GM21367 (cell line): Measurements from ENCODE around the gene PLXNB3.

Experiments
- ATAC-seq: cut with Tn5 transposase; IDR thresholded peaks from one replicate; pipeline ENCODE4 v1.9.1; 2021; ENCODE audit not compliant: unreplicated experiment

Gene PLXNB3

GRCh38 chrX:153784325-153784967 lies 20.4 kb downstream of the PLXNB3 start:
- no peak for ATAC-seq

- no peak for ATAC-seq
These were observed 22.6 kb downstream of the PLXNB3 start for GRCh38 chrX:153786669-153787068.

- ATAC-seq: no peak
These were observed 25.6 kb downstream of the PLXNB3 start for GRCh38 chrX:153789654-153790053.

- no peak for ATAC-seq
These were observed 27.2 kb downstream of the PLXNB3 start for GRCh38 chrX:153791104-153791852.

- ATAC-seq: no peak
These were observed 28.3 kb downstream of the PLXNB3 start for GRCh38 chrX:153792368-153792767.

- ATAC-seq: no peak
These were observed 29.2 kb downstream of the PLXNB3 start for GRCh38 chrX:153793291-153793690.

GRCh38 chrX:153794018-153794896 lies 30.2 kb downstream of the PLXNB3 start, which contains the start of the genes IDH3G and SSR4:
Gene IDH3G, minus strand, starts transcription at chrX:153794375. Its CDS starts 49 bp downstream, at chrX:153794326.
Gene SSR4, plus strand, starts transcription at chrX:153794668. Its CDS starts 20 bp downstream, at chrX:153794688.
- peak; percentile 86 for ATAC-seq

GRCh38 chrX:153794897-153795816 lies 31.1 kb downstream of the PLXNB3 start:
- ATAC-seq: no peak

GRCh38 chrX:153797415-153798015 lies 33.5 kb downstream of the PLXNB3 start:
- no peak for ATAC-seq

GRCh38 chrX:153799326-153799725 lies 35.3 kb downstream of the PLXNB3 start:
- no peak for ATAC-seq

GRCh38 chrX:153800177-153800722 lies 36.2 kb downstream of the PLXNB3 start:
- no peak for ATAC-seq

- ATAC-seq: no peak
These were observed 36.7 kb downstream of the PLXNB3 start for GRCh38 chrX:153800746-153801145.

GRCh38 chrX:153801669-153802068 lies 37.6 kb downstream of the PLXNB3 start:
- no peak for ATAC-seq

- ATAC-seq: no peak
These were observed 38.5 kb downstream of the PLXNB3 start for GRCh38 chrX:153802513-153803045.

- no peak for ATAC-seq
These were observed 39.4 kb downstream of the PLXNB3 start for GRCh38 chrX:153803211-153804099.

- no peak for ATAC-seq
These were observed 40.1 kb downstream of the PLXNB3 start for GRCh38 chrX:153804100-153804595.

- no peak for ATAC-seq
These were observed 40.6 kb downstream of the PLXNB3 start for GRCh38 chrX:153804621-153805020.

- no peak for ATAC-seq
These were observed 41.4 kb downstream of the PLXNB3 start for GRCh38 chrX:153805436-153805835.
